ENCODE measurements around the gene FOXQ1. TPM values are rescaled to one million over a fixed set of nuclear protein-coding genes. Genes with fewer than 3 reads are reported as not detected.
"Not testable (repeated sequence)": the region's sequence is repeated elsewhere in the genome, so short reads cannot be mapped to it uniquely, and the experiment has no call there.

Gene FOXQ1
- total RNA-seq, 2 donors from 2014 or later: 4.9 to 17.4 TPM

DNA sequence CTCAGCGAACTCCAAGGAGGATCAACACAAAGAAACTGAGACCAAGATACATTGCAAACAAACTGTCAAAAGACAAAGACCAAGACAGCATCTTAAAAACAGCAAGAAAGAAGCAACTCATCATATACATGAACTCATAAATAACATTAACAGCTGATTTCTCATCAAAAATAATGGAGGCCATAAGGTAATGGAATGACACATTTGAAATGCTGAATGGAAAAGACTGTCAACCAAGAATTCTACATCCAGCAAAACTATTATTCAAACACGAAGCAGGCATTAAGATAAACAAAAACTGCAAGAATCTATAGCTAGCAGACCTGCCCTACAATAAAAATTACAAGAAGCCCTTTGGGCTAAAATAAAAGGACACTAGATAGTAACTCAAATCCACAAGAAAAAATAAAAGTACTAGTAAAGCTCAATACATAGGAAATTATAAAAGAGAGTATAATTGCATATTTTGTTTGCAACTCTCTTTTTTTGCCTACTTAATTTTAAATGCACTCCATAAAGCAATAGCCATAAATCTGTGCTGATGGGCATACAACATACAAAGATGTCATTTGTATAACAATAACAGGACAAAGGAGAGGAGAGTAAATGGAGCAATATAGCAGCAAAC, 39.6 kb downstream of the FOXQ1 start:
- no peaks in the 10 kb centered on the region for H3K4me1 ChIP-seq
- peaks cover 0 to 9% (median 0%) of the 10 kb centered on the region in 3 donors for H3K9me3 ChIP-seq
- intact Hi-C loops (cut with DNase I): no loop called here
- no peak overlapping the region for H3K27ac ChIP-seq
- H3K4me3 ChIP-seq: no peak overlapping the region
- ATAC-seq (no peak), DNase-seq (no peak)
- H3K27me3 ChIP-seq: no peaks in the 10 kb centered on the region
- TF ChIP-seq, protein P1, sequence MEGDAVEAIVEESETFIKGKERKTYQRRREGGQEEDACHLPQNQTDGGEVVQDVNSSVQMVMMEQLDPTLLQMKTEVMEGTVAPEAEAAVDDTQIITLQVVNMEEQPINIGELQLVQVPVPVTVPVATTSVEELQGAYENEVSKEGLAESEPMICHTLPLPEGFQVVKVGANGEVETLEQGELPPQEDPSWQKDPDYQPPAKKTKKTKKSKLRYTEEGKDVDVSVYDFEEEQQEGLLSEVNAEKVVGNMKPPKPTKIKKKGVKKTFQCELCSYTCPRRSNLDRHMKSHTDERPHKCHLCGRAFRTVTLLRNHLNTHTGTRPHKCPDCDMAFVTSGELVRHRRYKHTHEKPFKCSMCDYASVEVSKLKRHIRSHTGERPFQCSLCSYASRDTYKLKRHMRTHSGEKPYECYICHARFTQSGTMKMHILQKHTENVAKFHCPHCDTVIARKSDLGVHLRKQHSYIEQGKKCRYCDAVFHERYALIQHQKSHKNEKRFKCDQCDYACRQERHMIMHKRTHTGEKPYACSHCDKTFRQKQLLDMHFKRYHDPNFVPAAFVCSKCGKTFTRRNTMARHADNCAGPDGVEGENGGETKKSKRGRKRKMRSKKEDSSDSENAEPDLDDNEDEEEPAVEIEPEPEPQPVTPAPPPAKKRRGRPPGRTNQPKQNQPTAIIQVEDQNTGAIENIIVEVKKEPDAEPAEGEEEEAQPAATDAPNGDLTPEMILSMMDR (IDR thresholded peaks at IDR 0.05): no peak
- TF ChIP-seq POLR2A (IDR thresholded peaks at IDR 0.05): no peak
- WGBS, 2 donors: 71 to 84% methylated on average over 2 of the region's 2 CpGs
- no peaks in the 10 kb centered on the region for H3K36me3 ChIP-seq (replicated peaks in 1 of 2; ENCODE audit: insufficient read depth in 1 of 2, low read depth in 2 of 2)

GRCh38 chr6:1355068-1355467, 43.2 kb downstream of the FOXQ1 start:
- H3K27ac ChIP-seq; H3K36me3 ChIP-seq (replicated peaks in 1 of 2; ENCODE audit: insufficient read depth in 1 of 2, low read depth in 2 of 2); H3K4me1 ChIP-seq; DNase-seq; H3K9me3 ChIP-seq; H3K4me3 ChIP-seq; ATAC-seq; intact Hi-C loops (cut with DNase I); H3K27me3 ChIP-seq: not testable (repeated sequence)

DNA sequence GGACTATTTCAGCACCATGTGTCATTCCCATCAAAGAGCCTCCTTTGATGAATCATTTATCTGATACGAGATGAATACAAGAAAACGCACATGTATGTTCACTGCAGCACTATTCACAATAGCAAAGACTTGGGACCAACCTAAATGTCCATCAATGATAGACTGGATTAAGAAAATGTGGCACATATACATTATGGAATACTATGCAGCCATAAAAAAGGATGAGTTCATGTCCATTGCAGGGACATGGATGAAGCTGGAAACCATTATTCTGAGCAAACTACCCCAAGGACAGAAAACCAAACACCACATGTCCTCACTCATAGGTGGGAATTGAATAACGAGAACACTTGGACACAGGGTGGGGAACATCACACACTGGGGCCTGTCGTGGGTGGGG, 49.8 kb downstream of the FOXQ1 start:
- H3K9me3 ChIP-seq; ATAC-seq; DNase-seq; intact Hi-C loops (cut with DNase I); H3K36me3 ChIP-seq (replicated peaks in 1 of 2; ENCODE audit: insufficient read depth in 1 of 2, low read depth in 2 of 2); H3K27me3 ChIP-seq; H3K27ac ChIP-seq; H3K4me1 ChIP-seq; H3K4me3 ChIP-seq: not testable (repeated sequence)
- 79 to 89% methylated on average over 2 to 4 of the region's 4 CpGs for WGBS, 2 donors

DNA sequence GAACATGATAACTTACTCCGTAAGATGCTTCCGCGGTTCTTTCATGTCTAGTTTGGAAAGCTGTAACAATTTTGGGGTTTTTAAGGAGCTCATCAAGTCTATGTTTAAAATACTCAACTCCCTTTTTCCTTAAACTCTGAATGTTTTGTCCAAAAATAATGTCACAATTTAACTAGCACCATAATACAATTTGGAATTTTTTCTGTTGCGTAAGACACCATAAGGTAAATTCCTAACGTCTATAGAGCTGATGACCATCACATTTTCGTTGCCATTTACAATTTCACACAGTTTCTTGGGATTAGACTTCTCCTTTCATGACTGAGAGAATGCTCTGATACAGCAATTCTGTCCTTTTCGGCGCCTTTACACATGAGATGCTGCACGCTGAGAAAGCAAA, 50.7 kb downstream of the FOXQ1 start:
- DNase-seq: no peak
- no peaks in the 10 kb centered on the region for H3K36me3 ChIP-seq (replicated peaks in 1 of 2; ENCODE audit: insufficient read depth in 1 of 2, low read depth in 2 of 2)
- TF ChIP-seq, protein P1 (IDR thresholded peaks at IDR 0.05): no peak
- TF ChIP-seq POLR2A (IDR thresholded peaks at IDR 0.05): no peak
- ATAC-seq: no peak
- no peak overlapping the region for H3K27ac ChIP-seq
- H3K4me1 ChIP-seq: no peaks in the 10 kb centered on the region
- no peaks in the 10 kb centered on the region for H3K27me3 ChIP-seq
- H3K9me3 ChIP-seq: no peaks in the 10 kb centered on the region
- no peak overlapping the region for H3K4me3 ChIP-seq
- WGBS, 2 donors: 82 to 88% methylated on average over 9 of the region's 9 CpGs
- intact Hi-C loops (cut with DNase I): no loop called here

DNA sequence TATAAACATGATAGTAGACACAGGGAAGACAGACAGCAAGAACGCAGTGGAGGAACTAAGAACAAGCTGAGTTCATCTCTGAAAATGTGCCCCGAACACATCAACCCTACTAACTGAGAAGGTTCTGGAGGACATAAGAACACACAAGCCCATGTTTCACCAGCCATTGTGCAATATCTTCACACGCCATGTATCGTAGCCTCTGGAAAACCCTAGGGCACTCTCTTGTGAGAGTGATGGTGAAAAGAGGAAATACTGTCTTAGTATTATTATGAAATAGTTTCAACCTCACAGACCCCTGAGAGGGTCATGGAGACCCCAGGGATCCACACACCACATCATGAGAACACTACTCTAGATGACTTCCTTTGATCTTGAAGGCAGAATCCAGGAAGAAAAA, 51.4 kb downstream of the FOXQ1 start:
- DNase-seq: no peak
- Histone ChIP-seq H3K27ac (peak overlapping the region in 1 of 4 donors; percentile 28), H3K36me3 (replicated peaks in 1 of 2; ENCODE audit: insufficient read depth in 1 of 2, low read depth in 2 of 2) (no peaks in the 10 kb centered on the region), H3K4me1 (no peaks in the 10 kb centered on the region), H3K27me3 (no peaks in the 10 kb centered on the region), H3K4me3 (no peak overlapping the region), H3K9me3 (no peaks in the 10 kb centered on the region)
- WGBS, 2 donors: 77 to 83% methylated on average over 4 of the region's 4 CpGs
- peak; percentile 38 for ATAC-seq
- TF ChIP-seq, protein P1 (IDR thresholded peaks at IDR 0.05): no peak
- intact Hi-C loops (cut with DNase I): no loop called here
